Fibroblast of villous mesenchyme (primary cell): ENCODE measurements around the gene CAND2. TPM values are rescaled to one million over a fixed set of nuclear protein-coding genes. Genes with fewer than 3 reads are reported as not detected.

Source experiments
- DNase-seq: peaks from one replicate; pipeline ENCODE4 v3.0.0-alpha.2; 2010; ENCODE audit warnings: low read depth
- H3K4me3 ChIP-seq: 2 replicates; pipeline ENCODE4 v1.5.1; 2011; ENCODE audit warnings: low read depth, mild to moderate bottlenecking, low read length
- total RNA-seq: library from RNA; depleted of rRNA; stranded (reverse); fragments of >200 nt; gene quantifications from 2 replicates; pipeline ENCODE4 v1.2.3, GENCODE V29; 2012
- TF ChIP-seq, protein P1 (sequence below): IDR thresholded peaks from 2 replicates; pipeline ENCODE4 v1.5.1; 2012; ENCODE audit warnings: low read depth, mild to moderate bottlenecking, low read length; ENCODE audit not compliant: insufficient read depth

The CAND2 gene
- total RNA-seq, 1 donor, result 4.7 TPM

DNA sequence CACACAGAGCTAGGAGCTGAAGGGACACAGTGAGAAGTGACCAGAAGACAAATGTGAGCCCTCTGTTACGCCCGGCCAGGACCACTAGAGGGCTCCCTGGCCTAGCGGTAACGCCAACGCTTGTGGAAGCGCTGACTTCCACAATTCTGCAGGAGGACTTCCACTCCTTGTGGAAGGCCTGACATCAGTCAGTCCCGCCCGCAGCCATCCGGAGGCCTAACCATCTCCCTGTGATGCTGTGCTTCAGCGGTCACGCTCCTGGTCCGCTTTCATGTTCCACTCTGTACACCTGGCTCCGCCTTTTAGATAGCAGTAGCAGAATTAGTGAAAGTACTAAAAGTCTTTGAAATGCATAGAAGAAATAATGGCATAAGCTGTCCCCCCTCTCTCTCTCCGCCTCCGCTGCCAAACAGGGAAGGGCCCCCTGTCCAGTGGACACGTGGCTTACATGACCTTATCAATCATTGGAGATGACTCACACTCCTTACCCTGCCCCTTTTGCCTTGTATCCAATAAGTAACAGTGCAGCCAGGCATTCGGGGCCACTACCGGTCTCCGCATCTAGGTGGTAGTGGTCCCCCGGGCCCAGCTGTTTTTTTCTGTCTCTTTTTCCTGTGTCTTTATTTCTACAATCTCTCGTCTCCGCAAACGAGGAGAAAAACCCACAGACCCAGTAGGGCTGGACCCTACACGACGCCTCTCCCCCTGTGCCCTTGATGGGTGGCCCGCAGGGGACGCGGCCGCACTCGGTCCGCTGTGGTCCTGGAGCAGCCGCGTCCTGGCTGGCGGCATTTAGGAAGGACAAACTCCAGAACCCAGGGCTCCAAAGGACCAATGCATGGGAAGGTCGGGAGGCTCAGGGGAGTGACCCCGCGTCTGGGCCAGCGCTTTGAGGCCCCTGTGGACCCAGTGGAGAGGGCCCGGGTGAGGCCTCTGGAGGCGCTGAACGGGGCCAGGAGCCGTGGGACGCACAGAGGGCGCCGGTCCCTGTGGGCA is 71.9 kb downstream of the CAND2 start:
- H3K4me3 ChIP-seq, result no peak overlapping the region
- DNase-seq, result peak; percentile 84
- TF ChIP-seq, protein P1, sequence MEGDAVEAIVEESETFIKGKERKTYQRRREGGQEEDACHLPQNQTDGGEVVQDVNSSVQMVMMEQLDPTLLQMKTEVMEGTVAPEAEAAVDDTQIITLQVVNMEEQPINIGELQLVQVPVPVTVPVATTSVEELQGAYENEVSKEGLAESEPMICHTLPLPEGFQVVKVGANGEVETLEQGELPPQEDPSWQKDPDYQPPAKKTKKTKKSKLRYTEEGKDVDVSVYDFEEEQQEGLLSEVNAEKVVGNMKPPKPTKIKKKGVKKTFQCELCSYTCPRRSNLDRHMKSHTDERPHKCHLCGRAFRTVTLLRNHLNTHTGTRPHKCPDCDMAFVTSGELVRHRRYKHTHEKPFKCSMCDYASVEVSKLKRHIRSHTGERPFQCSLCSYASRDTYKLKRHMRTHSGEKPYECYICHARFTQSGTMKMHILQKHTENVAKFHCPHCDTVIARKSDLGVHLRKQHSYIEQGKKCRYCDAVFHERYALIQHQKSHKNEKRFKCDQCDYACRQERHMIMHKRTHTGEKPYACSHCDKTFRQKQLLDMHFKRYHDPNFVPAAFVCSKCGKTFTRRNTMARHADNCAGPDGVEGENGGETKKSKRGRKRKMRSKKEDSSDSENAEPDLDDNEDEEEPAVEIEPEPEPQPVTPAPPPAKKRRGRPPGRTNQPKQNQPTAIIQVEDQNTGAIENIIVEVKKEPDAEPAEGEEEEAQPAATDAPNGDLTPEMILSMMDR, result peak; percentile 92

DNA sequence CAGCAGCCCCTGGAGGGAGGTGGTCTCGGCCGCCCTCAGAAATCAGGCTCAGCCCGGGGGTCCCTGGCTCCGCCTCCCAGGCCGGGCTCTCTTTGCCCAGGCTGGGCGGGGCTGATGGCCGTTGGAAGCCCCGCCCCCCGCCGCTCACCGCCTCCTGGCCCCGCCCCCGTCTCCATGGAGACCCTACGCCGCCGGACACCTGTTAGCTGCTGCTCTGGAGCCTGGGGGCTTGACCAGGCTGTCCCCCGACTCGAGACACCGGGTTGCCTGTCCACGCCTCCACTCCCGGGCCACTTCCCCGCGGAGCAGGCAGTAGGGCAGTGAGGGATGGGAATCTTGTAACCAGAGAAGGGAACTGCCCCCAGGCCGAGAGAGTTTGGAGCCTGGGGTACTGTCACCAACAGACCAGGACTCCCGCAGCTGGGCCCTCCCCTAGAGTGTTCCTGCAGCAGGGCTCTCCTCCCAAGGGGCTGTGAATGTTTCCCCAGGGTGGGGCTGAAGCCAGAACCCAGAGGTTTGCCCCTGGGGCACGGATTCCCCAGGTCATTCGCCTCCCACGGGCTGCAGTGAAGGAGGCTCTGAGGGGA is 72.6 kb downstream of the CAND2 start:
- no peak overlapping the region for H3K4me3 ChIP-seq
- DNase-seq, result no peak
- TF ChIP-seq, protein P1, result no peak

DNA sequence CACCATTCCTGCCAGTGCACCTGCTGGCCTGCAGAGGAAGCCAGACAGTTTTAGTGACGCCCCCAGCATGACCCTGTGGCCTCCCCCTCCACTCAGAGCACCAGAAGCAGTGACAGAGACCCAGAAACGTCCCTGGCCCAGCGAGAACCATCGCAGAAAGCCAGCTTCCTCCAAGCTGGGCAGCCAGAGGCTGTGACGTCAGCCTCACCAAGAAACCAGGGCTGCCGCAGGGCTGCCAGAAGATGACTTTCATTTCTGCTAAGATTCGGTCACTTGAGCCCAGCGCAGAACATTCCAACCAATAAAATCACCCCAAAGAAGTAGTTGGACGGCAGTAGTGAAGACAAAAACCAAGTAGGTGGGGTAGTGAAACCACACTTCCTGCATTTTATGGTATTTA is 74.5 kb downstream of the CAND2 start:
- peak; percentile 14 for DNase-seq
- TF ChIP-seq, protein P1, result no peak
- no peak overlapping the region for H3K4me3 ChIP-seq

DNA sequence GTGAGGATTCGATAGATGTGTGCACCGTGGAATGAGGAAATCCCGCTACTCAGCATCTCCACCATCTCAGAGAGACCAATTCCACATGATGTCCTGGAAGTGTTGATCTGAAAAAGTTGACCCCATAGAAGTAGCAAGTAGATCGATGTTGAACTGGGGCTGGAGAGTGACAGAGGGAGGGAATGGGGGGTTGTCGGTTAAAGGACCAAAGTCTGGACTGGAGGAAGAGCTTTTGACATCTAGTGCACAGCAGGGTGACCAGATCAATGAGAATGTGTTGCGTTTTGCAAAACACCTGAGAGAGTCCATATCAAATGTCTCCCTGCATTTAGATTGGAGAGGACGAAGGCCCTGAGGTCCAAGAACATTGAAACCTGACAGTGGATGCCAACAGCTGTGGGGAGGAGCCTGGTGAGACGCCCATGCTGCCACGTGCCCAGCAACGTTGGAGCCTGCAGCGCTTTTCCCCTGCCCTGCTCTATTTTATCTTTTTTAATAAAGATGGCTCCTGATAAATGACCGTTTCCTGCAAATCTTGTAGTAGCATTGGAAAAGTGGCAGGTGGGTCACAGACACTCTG is 75.0 kb downstream of the CAND2 start:
- DNase-seq, result no peak
- TF ChIP-seq, protein P1, result no peak
- H3K4me3 ChIP-seq, result no peak overlapping the region

DNA sequence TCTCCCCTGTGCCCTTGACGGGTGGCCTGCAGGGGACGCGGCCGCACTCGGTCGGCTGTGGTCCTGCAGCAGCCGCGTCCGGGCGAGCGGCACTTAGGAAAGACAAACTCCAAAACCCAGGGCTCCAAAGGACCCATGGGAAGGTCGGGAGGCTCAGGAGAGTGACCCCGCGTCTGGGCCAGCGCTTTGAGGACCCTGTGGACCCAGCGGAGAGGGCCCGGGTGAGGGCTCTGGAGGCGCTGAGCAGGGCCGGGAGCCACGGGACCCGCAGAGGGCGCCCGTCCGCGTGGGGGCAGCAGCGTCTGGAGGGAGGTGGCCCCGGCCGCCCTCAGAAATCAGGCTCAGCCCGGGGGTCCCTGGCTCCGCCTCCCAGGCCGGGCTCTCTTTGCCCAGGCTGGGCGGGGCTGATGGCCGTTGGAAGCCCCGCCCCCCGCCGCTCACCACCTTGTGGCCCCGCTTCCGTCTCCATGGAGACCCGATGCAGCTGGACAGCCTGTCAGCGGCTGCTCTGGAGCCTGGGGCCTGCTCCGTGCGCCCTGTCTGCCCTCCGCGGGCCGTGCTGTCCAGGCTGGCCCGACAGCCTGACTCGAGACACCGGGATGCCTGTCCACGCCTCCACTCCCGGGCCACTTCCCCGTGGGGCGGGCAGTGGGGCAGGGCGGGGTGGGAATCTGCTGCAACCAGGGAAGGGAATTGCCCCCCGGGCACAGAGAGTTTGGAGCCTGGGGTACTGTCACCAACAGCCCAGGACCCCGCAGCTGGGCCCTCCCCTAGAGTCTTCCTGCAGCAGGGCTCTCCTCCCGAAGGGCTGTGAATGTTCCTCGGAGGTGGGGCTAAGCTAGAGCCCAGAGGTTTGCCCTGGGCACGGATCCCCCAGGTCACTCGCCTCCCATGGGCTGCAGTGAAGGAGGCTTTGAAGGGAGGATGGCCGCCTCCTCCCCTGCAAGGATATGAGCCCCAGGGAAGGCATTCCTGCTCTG is 79.7 kb downstream of the CAND2 start:
- TF ChIP-seq, protein P1, result peak; percentile 25
- H3K4me3 ChIP-seq, result peak overlapping the region; percentile 18
- DNase-seq, result peak; percentile 32

DNA sequence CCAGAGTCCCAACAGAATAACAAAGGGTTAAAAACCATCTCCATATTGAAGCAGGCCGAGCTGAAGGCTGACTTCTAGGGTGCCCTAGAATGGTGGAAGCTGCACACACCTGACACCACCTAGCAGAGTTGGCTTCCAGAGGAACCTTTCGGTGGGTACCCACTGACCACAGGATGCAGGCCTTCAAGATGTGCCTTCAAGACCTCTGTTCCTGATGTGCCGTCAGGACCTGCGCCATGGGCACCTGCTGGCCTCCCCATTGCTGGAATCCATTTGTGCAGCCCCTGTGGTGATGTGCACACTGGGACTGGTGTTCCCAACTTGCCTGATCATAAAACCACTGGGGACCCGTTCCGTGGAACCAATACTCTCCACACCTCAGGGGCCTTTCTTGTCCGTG is 80.6 kb downstream of the CAND2 start:
- TF ChIP-seq, protein P1, result no peak
- H3K4me3 ChIP-seq, result no peak overlapping the region
- no peak for DNase-seq
